Midbrain (tissue), 1 donor: ENCODE measurements around the gene HEPHL1.
"Not testable (repeated sequence)": the region's sequence is repeated elsewhere in the genome, so short reads cannot be mapped to it uniquely, and the experiment has no call there.

Experiments used
- DNase-seq: peaks from one replicate; lab custom pipeline; 2025; lab: John Stamatoyannopoulos, UW

The HEPHL1 gene, protein sequence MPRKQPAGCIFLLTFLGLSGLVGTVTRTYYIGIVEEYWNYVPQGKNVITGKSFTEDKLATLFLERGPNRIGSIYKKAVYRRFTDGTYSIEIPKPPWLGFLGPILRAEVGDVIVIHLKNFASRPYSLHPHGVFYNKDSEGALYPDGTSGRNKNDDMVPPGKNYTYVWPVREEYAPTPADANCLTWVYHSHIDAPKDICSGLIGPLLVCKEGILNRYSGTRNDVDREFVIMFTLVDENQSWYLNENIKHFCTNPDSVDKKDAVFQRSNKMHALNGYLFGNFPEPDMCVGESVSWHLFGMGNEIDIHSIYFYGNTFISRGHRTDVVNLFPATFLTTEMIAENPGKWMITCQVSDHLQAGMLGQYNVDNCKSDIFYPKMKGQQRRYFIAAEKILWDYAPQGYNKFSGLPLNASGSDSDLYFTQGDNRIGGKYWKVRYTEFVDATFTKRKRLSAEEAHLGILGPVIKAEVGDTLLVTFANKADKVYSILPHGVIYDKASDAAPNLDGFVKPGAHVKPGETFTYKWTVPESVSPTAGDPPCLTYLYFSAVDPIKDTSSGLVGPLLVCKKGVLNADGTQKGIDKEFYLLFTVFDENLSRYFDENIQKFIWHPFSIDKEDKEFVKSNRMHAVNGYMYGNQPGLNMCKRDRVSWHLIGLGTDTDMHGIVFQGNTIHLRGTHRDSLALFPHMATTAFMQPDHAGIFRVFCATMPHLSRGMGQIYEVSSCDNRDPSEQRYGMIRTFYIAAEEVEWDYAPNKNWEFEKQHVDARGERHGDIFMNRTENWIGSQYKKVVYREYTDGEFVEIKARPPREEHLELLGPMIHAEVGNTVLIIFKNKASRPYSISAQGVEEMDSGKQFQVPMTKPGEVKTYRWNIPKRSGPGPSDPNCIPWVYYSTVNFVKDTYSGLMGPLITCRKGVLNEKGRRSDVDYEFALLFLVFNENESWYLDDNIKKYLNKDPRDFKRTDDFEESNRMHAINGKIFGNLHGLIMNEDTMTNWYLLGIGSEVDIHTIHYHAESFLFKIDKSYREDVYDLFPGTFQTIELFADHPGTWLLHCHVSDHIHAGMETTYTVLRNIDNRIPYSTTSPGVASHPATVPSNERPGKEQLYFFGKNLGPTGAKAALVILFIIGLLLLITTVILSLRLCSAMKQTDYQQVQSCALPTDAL

DNA sequence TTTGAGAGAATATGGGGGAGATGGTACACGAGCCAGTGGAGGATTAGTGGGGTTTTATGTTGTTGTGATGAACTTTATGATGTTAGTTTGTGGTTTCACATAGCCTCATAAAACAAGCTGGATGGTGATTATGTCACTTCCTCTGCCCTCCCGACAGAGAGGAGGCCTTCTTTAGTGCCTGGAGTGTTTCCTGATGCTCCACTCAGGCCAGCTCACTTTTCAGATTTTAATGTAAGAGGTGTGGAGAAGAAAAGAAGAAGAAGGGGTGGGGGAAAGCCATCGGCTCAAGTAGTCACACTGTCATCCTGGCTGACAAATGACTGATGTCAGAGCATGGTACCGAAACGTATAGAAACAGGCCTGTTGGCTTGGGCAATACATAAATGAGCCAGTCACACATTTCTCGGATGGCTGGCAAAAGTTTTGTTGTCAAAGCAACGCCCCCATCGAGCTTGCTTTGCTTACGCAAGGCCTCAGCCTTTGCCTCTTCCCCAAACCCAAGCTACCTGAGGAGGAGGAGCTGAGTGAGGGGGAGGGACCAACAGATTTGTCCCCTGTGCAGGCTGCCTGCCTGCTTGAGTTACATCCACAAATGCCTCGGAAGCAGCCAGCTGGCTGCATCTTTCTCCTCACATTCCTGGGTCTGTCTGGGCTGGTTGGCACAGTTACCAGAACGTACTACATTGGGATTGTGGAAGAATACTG lies at the start of gene HEPHL1:
TSS of gene HEPHL1 (plus strand) at position 578 of the 705 bp plus-strand sequence. CDS start at position 593, 15 bp downstream.
- DNase-seq, result no peak

DNA sequence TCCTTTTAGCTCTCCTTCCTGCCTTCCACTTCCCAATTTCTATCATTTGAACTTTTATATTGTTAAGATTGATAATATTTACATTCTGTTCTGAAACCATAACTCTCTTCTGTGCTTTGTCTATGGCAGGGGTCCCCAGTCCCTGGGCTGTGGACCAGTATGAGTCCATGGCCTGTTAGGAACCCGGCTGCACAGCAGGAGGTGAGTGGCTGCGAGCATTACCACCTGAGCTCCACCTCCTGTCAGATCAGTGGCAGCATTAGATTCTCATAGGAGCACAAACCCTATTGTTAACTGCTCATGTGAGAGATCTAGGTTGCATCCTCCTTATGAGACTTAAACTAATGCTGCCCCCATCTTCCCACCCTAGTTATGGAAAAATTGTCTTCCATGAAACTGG lies 48.4 kb upstream of the HEPHL1 start:
- DNase-seq, result no peak

DNA sequence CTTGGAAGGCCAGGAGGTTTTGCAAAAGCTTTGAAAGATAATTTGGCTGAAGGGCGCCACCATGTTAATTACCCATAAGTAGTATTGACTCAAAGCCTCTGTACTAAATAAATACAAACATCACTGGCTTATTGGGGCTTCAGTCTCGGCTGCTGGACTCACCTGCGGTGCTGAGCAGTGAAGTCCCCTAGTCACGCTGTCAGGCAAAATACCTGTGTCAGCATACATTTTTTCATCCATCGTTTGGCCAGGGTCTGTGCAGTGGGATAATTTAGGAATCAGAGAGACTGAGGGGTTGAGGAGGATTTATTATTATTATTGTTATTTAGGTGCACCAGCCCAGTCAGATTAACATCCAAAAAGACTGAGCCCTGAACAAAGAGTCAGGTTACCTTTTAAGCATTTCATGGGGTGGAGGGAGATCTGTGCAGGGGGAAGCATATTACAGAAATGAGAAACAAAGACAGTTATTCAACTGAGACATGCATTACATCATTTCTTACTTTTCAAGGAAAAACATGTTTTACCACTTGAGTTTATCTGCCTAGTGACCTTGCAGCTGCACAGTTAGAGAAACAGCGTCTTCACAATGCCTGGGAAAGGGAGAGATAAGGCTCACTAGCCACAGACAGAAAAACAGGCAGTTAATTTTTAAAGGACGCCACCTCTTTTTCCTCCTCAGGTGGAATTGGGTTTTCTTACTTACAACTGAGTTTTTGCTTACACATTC lies 47.7 kb upstream of the HEPHL1 start:
- not testable (repeated sequence) for DNase-seq

DNA sequence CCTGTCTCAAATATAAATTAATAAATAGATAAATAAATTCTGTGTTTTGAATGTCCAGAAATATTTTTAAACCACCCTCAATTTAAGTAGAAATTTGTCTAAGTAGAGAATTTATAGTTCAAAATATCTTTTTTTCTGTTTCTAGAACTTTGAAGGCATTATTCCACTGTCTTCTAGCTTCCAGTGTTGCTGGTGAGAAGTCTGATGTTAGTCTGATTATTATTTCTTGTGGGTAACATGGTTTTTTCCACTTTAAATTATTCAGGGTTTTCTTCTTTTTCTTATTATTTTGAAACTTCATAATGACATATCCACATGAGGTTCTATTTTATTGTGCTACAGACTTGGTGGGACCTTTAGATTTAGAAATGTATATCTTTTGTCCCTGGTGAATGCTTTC lies 46.4 kb upstream of the HEPHL1 start:
- no peak for DNase-seq

DNA sequence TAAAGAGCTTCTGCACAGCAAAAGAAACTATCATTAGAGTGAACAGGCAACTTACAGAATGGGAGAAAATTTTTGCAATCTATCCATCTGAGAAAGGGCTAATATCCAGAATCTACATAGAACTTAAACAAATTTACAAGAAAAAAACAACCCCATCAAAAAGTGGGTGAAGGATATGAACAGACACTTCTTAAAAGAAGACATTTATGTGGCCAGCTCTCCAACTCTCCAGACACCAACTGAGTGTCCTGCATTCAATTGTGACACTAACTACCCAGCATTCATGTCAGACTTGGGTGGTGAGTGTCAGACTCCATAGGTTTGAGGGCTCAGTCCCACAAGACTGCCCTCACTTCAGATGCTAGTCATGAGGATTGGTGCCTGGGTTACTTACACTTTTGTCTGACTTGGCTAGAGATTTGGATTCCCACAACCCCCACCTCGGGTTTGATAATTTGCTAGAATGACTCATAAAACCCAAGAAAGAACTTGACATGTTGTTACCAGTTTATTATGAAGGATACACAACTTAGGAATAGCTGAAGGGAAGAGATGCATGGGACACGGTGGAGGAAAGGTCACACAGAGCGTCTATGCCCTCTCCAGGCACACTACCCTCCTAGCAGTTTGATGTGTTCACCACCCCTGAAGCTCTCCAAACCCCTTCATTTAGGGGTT lies 44.4 kb upstream of the HEPHL1 start:
- DNase-seq, result not testable (repeated sequence)

DNA sequence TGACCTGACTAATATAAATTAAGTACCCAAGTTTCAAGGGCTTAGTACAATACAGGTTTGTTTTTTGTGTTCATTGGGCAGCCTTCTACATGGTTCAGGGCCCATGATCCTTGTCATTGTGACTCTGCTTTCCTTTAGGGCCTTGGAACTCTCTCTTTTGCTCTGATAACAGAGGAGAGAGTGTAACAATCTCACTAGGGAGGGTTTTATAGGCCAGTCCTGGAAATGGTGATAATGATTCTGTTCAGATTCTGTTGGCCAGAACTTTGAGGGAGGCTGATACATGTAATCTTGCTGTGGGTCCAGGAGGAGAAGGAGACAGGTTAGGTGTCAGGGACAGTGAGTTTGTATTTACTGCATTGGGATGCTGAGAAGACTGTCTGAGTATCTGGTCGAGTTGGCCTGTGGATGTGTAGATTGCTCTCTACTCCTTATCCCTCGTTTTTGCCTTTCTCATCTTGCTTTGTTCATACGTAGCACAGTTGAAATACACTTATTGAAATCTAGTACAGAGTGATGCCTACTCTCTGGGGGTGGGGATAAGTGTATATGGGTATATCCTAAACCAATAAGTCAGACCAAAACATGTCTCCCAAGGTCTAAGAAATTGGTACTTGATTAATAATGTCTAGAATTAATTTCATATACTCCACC lies 37.5 kb upstream of the HEPHL1 start:
- DNase-seq, result no peak

DNA sequence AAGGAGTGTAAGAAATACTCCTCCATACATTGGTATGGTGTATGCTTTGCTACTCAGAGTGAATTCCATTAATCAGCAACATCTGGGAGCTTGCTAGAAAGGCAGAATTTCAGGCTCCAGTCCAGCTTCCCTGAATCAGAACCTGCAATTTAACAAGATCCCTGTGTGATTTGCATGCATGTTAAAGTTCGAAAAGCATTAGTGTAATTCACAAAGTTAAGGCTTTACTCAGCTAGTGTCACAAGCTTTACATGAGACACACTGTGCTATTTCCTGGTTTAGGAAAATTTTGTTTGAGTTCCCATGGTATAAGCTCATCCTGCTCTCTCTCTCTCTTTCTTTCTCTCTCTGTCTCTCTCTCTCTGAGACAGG lies 37.0 kb upstream of the HEPHL1 start:
- no peak for DNase-seq

DNA sequence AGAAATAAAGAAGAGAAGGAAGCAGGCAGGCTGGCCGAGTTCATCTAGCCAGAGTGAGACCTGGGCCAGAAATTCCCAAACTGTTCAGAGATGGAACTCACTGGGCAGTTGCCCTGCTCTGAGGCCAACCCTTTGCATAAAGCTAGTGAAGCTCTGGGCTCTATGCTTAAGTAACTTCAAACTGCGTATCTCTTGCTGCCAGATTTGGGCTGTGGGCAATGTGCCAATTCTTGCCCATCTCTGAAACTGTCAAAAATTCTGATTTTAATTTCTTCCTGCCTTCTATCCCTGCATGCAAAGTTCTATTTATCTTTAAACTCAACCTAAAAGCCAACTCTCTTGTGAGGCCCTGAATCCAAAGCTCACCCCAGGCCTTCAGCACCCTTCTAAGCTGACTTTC lies 36.2 kb upstream of the HEPHL1 start:
- no peak for DNase-seq

DNA sequence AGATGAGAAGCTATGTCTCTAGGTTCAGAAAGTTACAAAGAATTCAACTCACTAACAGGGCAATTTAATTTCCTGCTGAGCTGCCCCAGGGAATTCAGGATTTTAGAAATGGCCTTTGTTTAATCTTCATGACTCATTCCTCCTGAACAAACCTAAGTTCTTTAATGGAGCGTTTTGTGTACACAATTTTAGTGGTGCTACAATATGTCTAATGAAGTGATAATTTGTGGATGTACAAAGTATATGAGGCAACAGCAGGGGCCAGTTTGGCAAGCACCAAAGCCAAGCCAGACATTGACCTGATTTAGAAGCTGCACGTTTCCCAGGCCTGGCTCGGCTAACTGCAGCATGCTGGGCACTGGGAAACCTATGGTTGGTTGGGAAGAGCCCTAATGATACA lies 34.4 kb upstream of the HEPHL1 start:
- DNase-seq, result no peak

DNA sequence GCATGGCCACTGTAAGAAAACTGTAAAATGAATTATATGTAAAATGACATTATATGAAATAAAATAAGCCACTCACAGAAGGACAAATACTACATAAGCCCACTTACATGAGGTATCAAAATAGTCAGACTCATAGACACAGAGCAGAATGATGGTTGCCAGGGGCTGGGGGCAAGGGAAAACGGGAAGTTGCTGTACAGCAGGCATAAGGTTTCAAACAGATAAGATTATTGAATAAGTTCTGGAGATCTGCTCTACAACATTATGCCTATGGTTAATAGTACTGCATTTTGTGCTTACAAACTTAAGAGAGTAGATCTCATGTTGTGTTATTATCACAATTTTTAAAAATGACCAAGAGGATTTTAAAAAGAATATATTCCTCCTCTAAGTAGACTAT lies 32.7 kb upstream of the HEPHL1 start:
- no peak for DNase-seq

DNA sequence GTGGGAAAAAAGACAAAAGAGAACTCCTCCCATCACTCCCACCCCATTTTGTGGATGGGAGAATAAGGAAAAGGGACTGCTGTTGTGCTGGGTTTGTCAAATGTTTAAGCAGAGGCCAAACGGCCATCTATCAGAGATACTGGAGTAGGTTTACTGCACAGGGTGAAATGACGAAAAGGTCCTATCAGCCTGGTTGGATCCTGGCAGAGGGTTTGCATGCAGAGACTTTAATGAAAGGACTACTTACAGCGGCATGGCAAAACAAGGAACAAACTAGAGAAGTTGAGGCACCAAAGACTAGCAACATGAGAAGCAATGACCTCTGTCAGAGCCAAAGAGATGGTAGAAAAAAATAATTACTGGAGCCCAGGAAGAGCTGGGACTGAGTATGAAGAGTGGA lies 32.2 kb upstream of the HEPHL1 start:
- DNase-seq, result no peak

DNA sequence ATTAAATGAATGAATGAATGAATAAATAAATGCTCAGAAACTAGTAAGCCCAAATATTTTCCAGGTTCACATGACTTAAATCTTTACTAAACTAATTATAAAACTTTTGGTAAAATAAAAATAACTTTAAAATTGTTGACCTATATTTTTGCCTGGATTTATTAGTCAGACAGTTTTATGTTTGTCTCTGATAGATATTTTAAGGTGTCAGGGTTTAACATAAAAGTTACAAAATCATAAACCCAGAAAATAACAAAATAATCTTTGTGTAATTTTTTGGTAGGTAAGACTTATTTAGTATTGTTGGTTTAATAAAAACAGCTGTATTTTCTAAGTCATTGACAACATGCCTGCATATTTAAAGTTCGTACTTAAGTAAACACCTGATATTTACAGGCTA lies 27.4 kb upstream of the HEPHL1 start:
- no peak for DNase-seq

DNA sequence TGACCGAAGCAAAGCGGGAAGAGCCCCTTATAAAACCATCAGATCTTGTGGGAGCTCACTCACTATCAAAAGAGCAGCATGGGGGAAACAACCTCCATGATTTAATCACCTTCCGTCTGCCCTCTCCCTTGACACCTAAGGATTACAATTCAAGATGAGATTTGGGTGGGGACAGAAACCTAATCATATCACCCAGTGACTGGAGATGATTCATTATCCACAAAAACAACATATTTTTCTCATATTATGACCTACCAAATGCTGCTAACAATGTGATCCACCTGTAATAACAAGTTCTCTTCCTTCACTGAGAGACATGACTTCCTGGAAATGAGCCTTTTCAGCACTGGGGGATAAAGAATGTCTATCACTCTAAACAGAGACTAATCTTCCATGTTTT lies 23.4 kb upstream of the HEPHL1 start:
- DNase-seq, result no peak

DNA sequence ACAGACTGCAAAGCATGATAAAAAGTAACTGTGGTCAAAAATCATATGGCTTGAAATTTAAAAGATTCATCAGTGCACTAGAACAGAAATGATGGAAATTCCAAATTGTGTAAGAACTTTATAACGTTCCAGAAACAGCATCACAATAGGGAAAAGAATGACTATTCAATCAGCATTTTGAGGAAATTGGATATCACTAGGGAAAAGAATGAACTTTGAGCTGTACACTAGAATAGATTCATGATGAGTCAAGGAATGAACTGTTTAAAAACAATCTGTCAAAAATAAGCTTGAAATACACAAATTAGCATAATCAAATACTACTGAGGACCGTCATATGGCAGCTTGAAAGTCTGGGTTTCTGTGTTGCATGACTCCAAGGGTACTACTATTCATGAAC lies 20.5 kb upstream of the HEPHL1 start:
- DNase-seq, result no peak

DNA sequence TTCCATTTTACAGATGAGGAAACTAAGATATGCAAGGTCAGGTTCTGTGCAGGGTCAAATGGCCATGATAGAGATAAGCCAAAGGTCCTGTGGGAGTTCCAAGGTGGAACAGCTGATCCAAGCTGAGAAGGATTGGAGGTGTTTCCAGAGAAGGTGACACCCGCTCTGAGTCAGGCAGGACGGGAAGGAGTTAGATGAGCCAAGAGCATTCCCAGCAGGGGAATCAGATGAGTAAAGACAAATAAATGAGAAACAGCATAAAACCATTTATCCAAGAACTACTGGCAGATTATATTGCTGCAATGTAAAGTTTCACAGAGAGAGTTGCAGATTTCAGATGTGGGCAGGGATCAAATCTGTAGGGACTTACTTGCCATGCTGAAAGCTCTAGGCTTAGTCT lies 18.9 kb upstream of the HEPHL1 start:
- no peak for DNase-seq

DNA sequence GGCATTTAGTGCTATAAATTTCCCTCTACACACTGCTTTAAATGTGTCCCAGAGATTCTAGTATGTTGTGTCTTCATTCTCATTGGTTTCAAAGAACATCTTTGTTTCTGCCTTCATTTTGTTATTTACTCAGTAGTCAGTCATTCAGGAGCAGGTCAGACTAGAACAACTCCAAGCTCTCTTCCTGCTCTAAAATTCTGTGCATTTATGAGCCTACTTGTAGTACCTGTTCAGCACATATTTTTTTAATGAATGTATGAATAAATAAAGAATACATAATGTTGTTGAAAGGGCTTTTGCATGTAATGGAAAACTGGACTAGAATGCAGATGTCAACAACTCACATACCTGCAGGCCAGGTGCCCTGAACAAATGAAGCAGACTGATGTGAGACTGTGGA lies 13.7 kb upstream of the HEPHL1 start:
- no peak for DNase-seq

DNA sequence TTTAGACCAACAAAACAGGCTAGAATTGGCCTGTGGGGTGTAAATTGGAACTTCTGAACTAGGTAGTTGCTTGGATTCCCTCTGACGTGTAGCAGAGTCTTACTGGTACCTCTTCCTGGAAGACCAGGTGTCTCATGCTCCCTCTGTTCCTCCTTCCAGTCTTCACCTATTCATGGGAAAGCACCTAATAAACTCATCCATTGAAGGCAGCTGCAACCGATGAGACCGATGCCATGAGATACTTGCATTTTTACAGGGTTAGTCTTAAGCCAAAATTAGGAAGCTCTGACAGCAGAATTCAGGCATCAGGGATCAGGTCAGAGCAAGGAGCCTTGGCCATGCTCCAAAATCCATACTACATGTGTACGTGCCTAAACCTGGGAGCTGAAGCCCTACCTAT lies 13.2 kb upstream of the HEPHL1 start:
- no peak for DNase-seq

DNA sequence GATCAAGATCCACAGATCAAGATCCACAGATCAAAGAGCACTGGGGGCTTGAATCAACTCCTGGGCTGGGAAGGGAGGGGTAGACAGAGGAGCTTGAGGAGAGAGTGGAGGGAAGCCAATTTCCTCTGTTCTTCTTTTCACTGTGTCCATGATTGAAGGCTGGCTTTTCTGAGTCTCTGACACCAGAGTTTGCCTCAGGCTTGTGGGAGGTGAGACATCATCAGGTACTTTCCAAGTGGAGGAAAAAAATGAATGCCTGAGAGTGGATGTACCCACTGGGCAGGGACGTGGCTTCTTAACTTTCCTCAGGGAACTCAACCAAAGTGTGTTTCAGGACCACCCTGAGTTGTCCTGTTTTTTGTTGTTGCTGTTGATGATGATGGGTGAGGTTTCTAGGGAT lies 11.0 kb upstream of the HEPHL1 start:
- no peak for DNase-seq

DNA sequence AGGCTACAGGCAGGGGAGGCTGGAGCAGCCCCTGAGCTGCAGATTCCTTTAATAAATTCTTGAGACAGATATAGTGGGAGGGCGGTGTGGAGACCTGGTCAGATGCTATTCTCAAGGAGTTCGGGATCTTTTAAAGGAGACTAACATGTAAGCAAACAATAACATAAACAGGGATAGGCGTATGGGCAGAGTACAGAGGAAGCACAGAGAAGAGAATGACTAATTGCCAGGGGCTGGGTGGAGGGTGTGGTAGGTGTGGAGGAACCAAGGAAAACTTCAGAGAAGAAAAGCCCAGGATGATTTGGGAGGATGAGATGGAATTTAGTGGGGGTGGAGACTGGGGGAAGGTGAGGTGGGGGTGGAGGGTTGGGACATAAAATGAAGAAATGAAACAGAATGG lies 9.7 kb upstream of the HEPHL1 start:
- DNase-seq, result no peak

DNA sequence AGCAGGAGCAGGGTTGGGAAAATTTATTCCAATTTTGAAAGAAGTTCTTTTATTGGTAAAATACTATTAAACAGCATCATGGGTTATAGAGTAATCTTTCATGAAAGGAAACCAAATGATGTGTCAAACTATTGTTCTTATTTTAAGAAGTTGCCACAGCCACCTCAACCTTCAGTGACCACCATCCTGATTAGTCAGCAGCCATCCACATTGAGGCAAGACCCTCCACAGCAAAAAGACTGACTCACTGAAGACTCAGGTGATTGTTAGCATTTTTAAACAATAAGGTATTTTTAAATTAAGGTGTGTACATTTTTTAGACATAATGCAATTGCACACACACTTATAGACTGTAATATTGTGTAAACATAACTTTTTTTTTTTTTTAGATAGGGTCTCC lies 3.7 kb upstream of the HEPHL1 start:
- no peak for DNase-seq
